ENCODE data around the gene POLR2L. TPM values are rescaled to one million over a fixed set of nuclear protein-coding genes. Genes with fewer than 3 reads are reported as not detected.

The POLR2L gene
- total and polyA plus RNA-seq, 4 donors = 57.5 to 152 (median 105) TPM

GRCh38 chr11:839280-839623, 3.1 kb downstream of the POLR2L start:
- H3K9me3 ChIP-seq (ENCODE audit: control insufficient read depth, low read length) = no peaks in the 10 kb centered on the region
- peaks cover 0 to 11% of the 10 kb centered on the region in 2 donors for H3K36me3 ChIP-seq (ENCODE audit: control insufficient read depth in 1 of 2, insufficient read depth in 2 of 2, low read length in 1 of 2)
- no peak overlapping the region for H3K4me3 ChIP-seq (ENCODE audit: low read length in 2 of 2)
- H3K4me1 ChIP-seq (ENCODE audit: control insufficient read depth in 1 of 2, insufficient read depth in 2 of 2, low read length in 2 of 2) = no peaks in the 10 kb centered on the region
- ATAC-seq (ENCODE audit: low FRiP score) (no peak), DNase-seq (no peak)
- 73 to 76% methylated on average over 5 of the region's 5 CpGs for WGBS, 2 donors
- no peak overlapping the region for H3K27ac ChIP-seq (ENCODE audit: low read depth in 1 of 2, low read length in 2 of 2)
- intact Hi-C loops (cut with DNase I) = no loop called here
- peaks cover 0 to 2% of the 10 kb centered on the region in 2 donors for H3K27me3 ChIP-seq (ENCODE audit: control insufficient read depth in 1 of 2, insufficient read depth in 2 of 2, low read length in 1 of 2)

DNA sequence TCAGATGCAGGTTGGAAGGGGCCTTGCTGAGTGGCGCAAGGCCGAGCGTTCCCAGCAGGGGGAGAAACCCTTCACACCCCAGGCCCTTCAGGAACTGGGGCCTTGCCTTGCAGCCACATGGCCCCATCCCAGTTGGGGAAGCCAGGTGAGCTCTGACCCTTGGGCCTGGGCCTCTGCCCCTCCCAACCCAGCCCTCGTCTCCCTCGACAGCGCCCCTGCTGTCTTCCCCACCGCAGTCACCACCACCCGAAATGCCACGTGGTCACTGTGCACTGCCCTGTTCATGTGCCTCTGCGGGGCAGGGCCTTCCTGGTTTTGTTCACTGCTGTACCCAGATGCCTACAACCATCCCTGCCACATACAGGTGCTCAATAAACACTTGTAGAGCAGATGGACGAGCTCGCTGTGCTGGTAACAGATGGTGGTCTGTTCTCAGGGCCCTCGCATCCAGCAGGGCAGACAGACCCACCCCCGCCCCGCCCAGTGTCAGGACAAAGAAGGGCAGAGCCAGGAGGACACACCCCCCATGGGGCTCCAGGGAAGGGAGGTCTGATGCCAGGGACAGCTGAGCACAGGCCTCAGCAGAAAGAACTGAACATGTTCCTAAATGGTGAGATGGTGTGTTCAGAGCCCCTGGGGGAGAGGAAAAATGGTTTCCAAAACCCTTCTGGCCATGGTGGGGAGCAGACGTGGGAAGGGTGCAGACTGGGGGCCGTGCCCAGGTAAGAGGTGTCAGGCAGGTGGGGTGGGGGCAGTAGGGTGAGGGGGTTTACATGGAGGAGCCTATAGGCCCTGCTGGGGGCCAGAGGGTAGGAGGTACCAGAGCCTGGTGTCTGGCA, 3.7 kb downstream of the POLR2L start:
- Histone ChIP-seq H3K36me3 (ENCODE audit: control insufficient read depth in 1 of 2, insufficient read depth in 2 of 2, low read length in 1 of 2) (peaks cover 0 to 11% of the 10 kb centered on the region in 2 donors), H3K27me3 (ENCODE audit: control insufficient read depth in 1 of 2, insufficient read depth in 2 of 2, low read length in 1 of 2) (peaks cover 0 to 2% of the 10 kb centered on the region in 2 donors), H3K9me3 (ENCODE audit: control insufficient read depth, low read length) (no peaks in the 10 kb centered on the region), H3K27ac (ENCODE audit: low read depth in 1 of 2, low read length in 2 of 2) (no peak overlapping the region), H3K4me3 (ENCODE audit: low read length in 2 of 2) (no peak overlapping the region), H3K4me1 (ENCODE audit: control insufficient read depth in 1 of 2, insufficient read depth in 2 of 2, low read length in 2 of 2) (no peaks in the 10 kb centered on the region)
- ATAC-seq (ENCODE audit: low FRiP score) = no peak
- intact Hi-C loops (cut with DNase I) = no loop called here
- 36 to 37% methylated on average over 15 to 17 of the region's 17 CpGs for WGBS, 2 donors
- DNase-seq = no peak

GRCh38 chr11:837990-838307, 4.4 kb downstream of the POLR2L start:
- peaks cover 0 to 11% of the 10 kb centered on the region in 2 donors for H3K36me3 ChIP-seq (ENCODE audit: control insufficient read depth in 1 of 2, insufficient read depth in 2 of 2, low read length in 1 of 2)
- no peak for ATAC-seq (ENCODE audit: low FRiP score)
- intact Hi-C loops (cut with DNase I) = no loop called here
- no peak overlapping the region for H3K4me3 ChIP-seq (ENCODE audit: low read length in 2 of 2)
- no peak for DNase-seq
- H3K4me1 ChIP-seq (ENCODE audit: control insufficient read depth in 1 of 2, insufficient read depth in 2 of 2, low read length in 2 of 2) = no peaks in the 10 kb centered on the region
- H3K27ac ChIP-seq (ENCODE audit: low read depth in 1 of 2, low read length in 2 of 2) = no peak overlapping the region
- WGBS, 2 donors = 56 to 67% methylated on average over 8 of the region's 8 CpGs
- H3K27me3 ChIP-seq (ENCODE audit: control insufficient read depth in 1 of 2, insufficient read depth in 2 of 2, low read length in 1 of 2) = peaks cover 0 to 2% of the 10 kb centered on the region in 2 donors
- no peaks in the 10 kb centered on the region for H3K9me3 ChIP-seq (ENCODE audit: control insufficient read depth, low read length)

GRCh38 chr11:837189-837989, 4.9 kb downstream of the POLR2L start:
- H3K36me3 ChIP-seq (ENCODE audit: control insufficient read depth in 1 of 2, insufficient read depth in 2 of 2, low read length in 1 of 2) = peaks cover 0 to 11% of the 10 kb centered on the region in 2 donors

GRCh38 chr11:836700-837099, 5.6 kb downstream of the POLR2L start:
- Histone ChIP-seq H3K9me3 (ENCODE audit: control insufficient read depth, low read length) (no peaks in the 10 kb centered on the region), H3K27ac (ENCODE audit: low read depth in 1 of 2, low read length in 2 of 2) (no peak overlapping the region), H3K4me3 (ENCODE audit: low read length in 2 of 2) (no peak overlapping the region), H3K4me1 (ENCODE audit: control insufficient read depth in 1 of 2, insufficient read depth in 2 of 2, low read length in 2 of 2) (no peaks in the 10 kb centered on the region), H3K27me3 (ENCODE audit: control insufficient read depth in 1 of 2, insufficient read depth in 2 of 2, low read length in 1 of 2) (no peaks in the 10 kb centered on the region), H3K36me3 (ENCODE audit: control insufficient read depth in 1 of 2, insufficient read depth in 2 of 2, low read length in 1 of 2) (peaks cover 0 to 11% of the 10 kb centered on the region in 2 donors)
- intact Hi-C loops (cut with DNase I) = no loop called here
- DNase-seq (no peak), ATAC-seq (ENCODE audit: low FRiP score) (no peak)
- 77 to 82% methylated on average over 9 of the region's 9 CpGs for WGBS, 2 donors

More at GRCh38 chr11:837189-837989, 4.9 kb downstream of the POLR2L start:
- intact Hi-C loops (cut with DNase I) = no loop called here
- DNase-seq = no peak
- no peak overlapping the region for H3K4me3 ChIP-seq (ENCODE audit: low read length in 2 of 2)
- peaks cover 0 to 2% of the 10 kb centered on the region in 2 donors for H3K27me3 ChIP-seq (ENCODE audit: control insufficient read depth in 1 of 2, insufficient read depth in 2 of 2, low read length in 1 of 2)
- H3K27ac ChIP-seq (ENCODE audit: low read depth in 1 of 2, low read length in 2 of 2) = no peak overlapping the region
- WGBS, 2 donors = 76 to 77% methylated on average over 22 of the region's 22 CpGs
- no peaks in the 10 kb centered on the region for H3K9me3 ChIP-seq (ENCODE audit: control insufficient read depth, low read length)
- no peaks in the 10 kb centered on the region for H3K4me1 ChIP-seq (ENCODE audit: control insufficient read depth in 1 of 2, insufficient read depth in 2 of 2, low read length in 2 of 2)
- no peak for ATAC-seq (ENCODE audit: low FRiP score)

GRCh38 chr11:836274-836673, 6.1 kb downstream of the POLR2L start:
- Histone ChIP-seq H3K27ac (ENCODE audit: low read depth in 1 of 2, low read length in 2 of 2) (no peak overlapping the region), H3K4me3 (ENCODE audit: low read length in 2 of 2) (no peak overlapping the region), H3K36me3 (ENCODE audit: control insufficient read depth in 1 of 2, insufficient read depth in 2 of 2, low read length in 1 of 2) (peaks cover 0 to 11% of the 10 kb centered on the region in 2 donors), H3K27me3 (ENCODE audit: control insufficient read depth in 1 of 2, insufficient read depth in 2 of 2, low read length in 1 of 2) (no peaks in the 10 kb centered on the region), H3K4me1 (ENCODE audit: control insufficient read depth in 1 of 2, insufficient read depth in 2 of 2, low read length in 2 of 2) (no peaks in the 10 kb centered on the region), H3K9me3 (ENCODE audit: control insufficient read depth, low read length) (no peaks in the 10 kb centered on the region)
- intact Hi-C loops (cut with DNase I) = no loop called here
- ATAC-seq (ENCODE audit: low FRiP score) (no peak), DNase-seq (no peak)
- WGBS, 2 donors = 83 to 85% methylated on average over 14 of the region's 14 CpGs

- no peaks in the 10 kb centered on the region for H3K4me1 ChIP-seq (ENCODE audit: control insufficient read depth in 1 of 2, insufficient read depth in 2 of 2, low read length in 2 of 2)
- intact Hi-C loops (cut with DNase I) = no loop called here
Measured at GRCh38 chr11:834371-835316, 7.7 kb downstream of the POLR2L start.

DNA sequence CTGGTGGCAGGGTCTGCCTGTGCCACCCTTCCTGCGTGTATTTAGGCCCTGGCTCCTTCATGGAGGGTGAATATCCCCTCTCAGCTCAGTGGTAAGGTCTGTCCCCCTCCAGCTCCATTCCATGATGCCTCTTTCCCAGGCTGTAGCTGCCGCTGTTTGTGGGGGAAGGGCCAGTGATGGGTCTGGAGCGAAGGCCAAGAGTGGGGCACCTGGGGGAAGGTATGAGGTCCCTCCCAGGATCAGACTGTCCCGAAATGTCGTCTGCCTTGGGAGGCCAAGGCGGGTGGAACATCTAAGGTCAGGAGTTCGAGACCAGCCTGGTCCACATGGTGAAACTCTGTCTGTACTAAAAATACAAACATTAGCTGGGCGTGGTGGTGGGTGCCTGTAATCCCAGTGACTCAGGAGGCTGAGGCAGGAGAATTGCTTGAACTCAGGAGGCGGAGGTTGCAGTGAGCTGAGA, 8.4 kb downstream of the POLR2L start:
- Histone ChIP-seq H3K27ac (ENCODE audit: low read depth in 1 of 2, low read length in 2 of 2) (peak overlapping the region; percentile 49 to 95), H3K9me3 (ENCODE audit: control insufficient read depth, low read length) (no peaks in the 10 kb centered on the region), H3K4me1 (ENCODE audit: control insufficient read depth in 1 of 2, insufficient read depth in 2 of 2, low read length in 2 of 2) (no peaks in the 10 kb centered on the region), H3K36me3 (ENCODE audit: control insufficient read depth in 1 of 2, insufficient read depth in 2 of 2, low read length in 1 of 2) (peaks cover 0 to 11% of the 10 kb centered on the region in 2 donors), H3K27me3 (ENCODE audit: control insufficient read depth in 1 of 2, insufficient read depth in 2 of 2, low read length in 1 of 2) (no peaks in the 10 kb centered on the region), H3K4me3 (ENCODE audit: low read length in 2 of 2) (peak overlapping the region; percentile 47 to 55)
- DNase-seq = no peak
- 8 to 11% methylated on average over 9 of the region's 9 CpGs for WGBS, 2 donors
- no peak for ATAC-seq (ENCODE audit: low FRiP score)
- intact Hi-C loops (cut with DNase I) = no loop called here

More at GRCh38 chr11:834371-835316, 7.7 kb downstream of the POLR2L start:
- 1 to 3% methylated on average over 31 of the region's 31 CpGs for whole genome bisulfite sequencing, 2 donors
- ATAC-seq (ENCODE audit: low FRiP score) (peak; percentile 71), DNase-seq (peak; percentile 93 to 96)
- Histone ChIP-seq H3K4me3 (ENCODE audit: low read length in 2 of 2) (no peak overlapping the region), H3K27me3 (ENCODE audit: control insufficient read depth in 1 of 2, insufficient read depth in 2 of 2, low read length in 1 of 2) (no peaks in the 10 kb centered on the region), H3K36me3 (ENCODE audit: control insufficient read depth in 1 of 2, insufficient read depth in 2 of 2, low read length in 1 of 2) (peaks cover 0 to 11% of the 10 kb centered on the region in 2 donors), H3K9me3 (ENCODE audit: control insufficient read depth, low read length) (no peaks in the 10 kb centered on the region), H3K27ac (ENCODE audit: low read depth in 1 of 2, low read length in 2 of 2) (peak overlapping the region; percentile 84 to 90)

Measured in aorta (tissue), 5 donors.